ENCODE results near the gene MFSD6.

DNA sequence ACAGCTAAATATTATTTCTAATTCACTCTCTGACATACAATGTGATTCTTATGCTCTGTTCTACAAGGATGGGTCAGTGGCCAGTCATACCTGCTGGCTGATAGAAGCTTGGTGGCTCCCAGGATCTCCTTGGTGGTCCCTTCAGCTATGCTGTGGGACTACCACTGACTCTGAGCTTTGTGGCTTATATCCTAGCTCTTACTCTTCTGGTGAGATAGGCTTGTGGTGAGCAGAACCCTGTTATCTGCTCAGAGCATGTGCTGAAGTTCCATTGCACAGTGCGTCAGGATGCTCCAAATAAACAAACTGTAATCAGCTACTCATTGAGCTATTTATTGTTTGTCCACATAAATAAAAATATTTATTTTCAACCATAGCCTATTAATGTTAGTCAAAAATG lies 51.7 kb downstream of the MFSD6 start:
- TF ChIP-seq GATA2 (IDR thresholded peaks at IDR 0.05; ENCODE audit: low read depth, low read length) (no peak), GATA3 (IDR thresholded peaks at IDR 0.05; ENCODE audit: low read depth, low read length) (no peak)
